HG02973 (cell line): ENCODE results near the gene EIF4E.

Experiments used
- ATAC-seq: cut with Tn5 transposase; IDR thresholded peaks from one replicate; pipeline ENCODE4 v1.9.1; 2021; ENCODE audit warnings: moderate library complexity; ENCODE audit not compliant: unreplicated experiment

The EIF4E gene

GRCh38 chr4:98928505-98929340 lies at the start of gene EIF4E:
TSS of gene EIF4E (minus strand) at chr4:98929133. CDS start at chr4:98929112, 21 bp downstream.
- ATAC-seq: peak; percentile 59

GRCh38 chr4:98977557-98977956 lies 48.6 kb upstream of the EIF4E start:
- ATAC-seq: no peak

- ATAC-seq: no peak
These were observed 47.8 kb upstream of the EIF4E start for GRCh38 chr4:98976716-98977115.

- no peak for ATAC-seq
These were observed 41.2 kb upstream of the EIF4E start for GRCh38 chr4:98969878-98970785.

- ATAC-seq: no peak
These were observed 38.9 kb upstream of the EIF4E start for GRCh38 chr4:98967786-98968329.

- ATAC-seq: no peak
These were observed 38.0 kb upstream of the EIF4E start for GRCh38 chr4:98966926-98967325.

- ATAC-seq: no peak
These were observed 34.9 kb upstream of the EIF4E start for GRCh38 chr4:98963538-98964433.

- no peak for ATAC-seq
These were observed 32.8 kb upstream of the EIF4E start for GRCh38 chr4:98961770-98962169.

GRCh38 chr4:98959411-98959810 lies 30.5 kb upstream of the EIF4E start:
- ATAC-seq: no peak

GRCh38 chr4:98958065-98958464 lies 29.1 kb upstream of the EIF4E start:
- no peak for ATAC-seq

GRCh38 chr4:98955229-98955628 lies 26.3 kb upstream of the EIF4E start:
- ATAC-seq: no peak

GRCh38 chr4:98951710-98952109 lies 22.8 kb upstream of the EIF4E start:
- no peak for ATAC-seq

- ATAC-seq: no peak
These were observed 22.0 kb upstream of the EIF4E start for GRCh38 chr4:98950925-98951324.

- ATAC-seq: no peak
These were observed 17.4 kb upstream of the EIF4E start for GRCh38 chr4:98946359-98946758.

- peak; percentile 69 for ATAC-seq
These were observed 16.4 kb upstream of the EIF4E start for GRCh38 chr4:98945297-98945850.

- ATAC-seq: peak; percentile 46
These were observed 11.0 kb upstream of the EIF4E start for GRCh38 chr4:98939892-98940298.

- ATAC-seq: peak; percentile 57
These were observed 10.5 kb upstream of the EIF4E start for GRCh38 chr4:98939438-98939837.

- ATAC-seq: no peak
These were observed 9.2 kb upstream of the EIF4E start for GRCh38 chr4:98937986-98938720.

GRCh38 chr4:98935633-98936032 lies 6.7 kb upstream of the EIF4E start:
- no peak for ATAC-seq
